Thyroid gland (tissue), 4 donors: ENCODE results near the gene ADARB2.

Experiments used
- CTCF ChIP-seq, 6 experiments: fragments of 200-600 bp in 3 of 6; fragments of 450-650 bp in 3 of 6; sonication (generic) in 3 of 6; IDR thresholded peaks; one replicate each; pipeline ENCODE4 v1.5.1; 2016 to 2019; ENCODE audit warnings: antibody characterized with exemption in 6 of 6, mild to moderate bottlenecking in 2 of 6, inconsistent platforms in 1 of 6, moderate library complexity in 1 of 6
- POLR2A ChIP-seq, 2 donors: fragments of 450-650 bp; IDR thresholded peaks; one replicate each; pipeline ENCODE4 v1.6.1; 2017; ENCODE audit warnings: antibody characterized with exemption in 2 of 2, mild to moderate bottlenecking in 2 of 2, moderate library complexity in 1 of 2

GRCh38 chr10:1411956-1412355, 325.4 kb downstream of the ADARB2 start:
- no peak for TF ChIP-seq POLR2A (IDR thresholded peaks at IDR 0.05)
- no peak for TF ChIP-seq CTCF (IDR thresholded peaks at IDR 0.05)
